ENCODE data around the gene IRAK4. TPM values are rescaled to one million over a fixed set of nuclear protein-coding genes. Genes with fewer than 3 reads are reported as not detected.

Gene IRAK4
- total RNA-seq, 1 donor from 2014 or later, result 33.2 TPM

DNA sequence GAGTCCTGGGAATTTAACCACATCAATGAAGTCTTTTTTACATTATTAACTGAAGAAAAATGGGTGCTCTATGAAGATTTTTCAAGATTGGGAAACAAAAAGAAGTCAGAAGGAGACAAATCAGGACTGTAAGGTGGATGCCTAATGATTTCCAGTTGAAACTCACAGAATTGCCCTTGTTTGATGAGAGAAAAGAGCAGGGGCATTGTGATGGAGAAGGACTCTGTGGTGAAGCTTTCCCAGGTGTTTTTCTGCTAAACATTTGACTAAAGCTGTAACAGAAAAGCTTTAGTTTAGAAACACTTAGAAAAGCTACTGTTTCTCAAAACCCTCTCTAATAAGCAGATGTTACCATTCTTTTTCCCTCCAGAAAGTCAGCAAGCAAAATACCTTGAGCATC is 5.8 kb downstream of the IRAK4 start:
- intact Hi-C loops (cut with micrococcal nuclease), result no loop called here

DNA sequence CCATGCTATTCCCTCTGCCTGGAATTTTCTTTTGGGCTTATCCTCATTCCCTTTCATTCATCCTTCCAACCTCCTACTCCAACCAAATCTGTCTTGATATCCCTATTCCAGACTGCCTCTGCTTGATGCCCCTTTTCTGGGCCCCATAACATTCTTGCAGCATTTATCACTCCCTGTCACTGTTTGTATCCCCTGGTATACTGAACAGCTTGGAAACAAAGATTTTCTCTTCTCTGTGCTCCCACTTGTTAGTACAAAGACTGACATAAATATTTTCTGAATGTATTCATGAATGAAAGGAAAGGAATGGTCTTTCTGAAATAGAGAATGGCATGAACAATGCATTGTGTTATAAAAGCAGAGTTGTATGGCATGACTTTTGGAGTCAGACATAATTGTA is 7.5 kb downstream of the IRAK4 start:
- intact Hi-C loops (cut with micrococcal nuclease), result no loop called here

DNA sequence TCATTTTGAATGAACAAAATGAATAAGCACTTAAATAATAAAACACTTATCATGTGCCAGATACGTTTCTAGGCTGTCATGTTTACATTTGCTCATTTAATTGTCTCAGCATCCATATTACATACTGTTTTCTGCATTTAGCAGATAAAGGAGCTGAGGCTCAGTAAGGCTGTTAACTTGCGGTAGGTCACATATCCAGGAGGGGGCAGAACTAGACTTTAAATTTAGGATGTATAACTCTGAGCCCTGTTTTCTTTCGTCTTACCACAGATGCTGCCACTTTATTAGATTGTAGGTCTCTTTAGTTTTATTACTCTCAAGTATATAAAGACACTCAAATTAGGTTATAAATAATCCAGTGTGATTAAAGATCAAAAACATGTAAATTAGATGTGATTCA is 17.7 kb downstream of the IRAK4 start:
- intact Hi-C loops (cut with micrococcal nuclease), result loop anchor here (1.0 kb wide), 2 partner anchors 17 to 106 kb away; no protein-coding TSS in a partner anchor

- intact Hi-C loops (cut with micrococcal nuclease), result no loop called here
Observed at GRCh38 chr12:43786899-43787693, 28.3 kb downstream of the IRAK4 start.

DNA sequence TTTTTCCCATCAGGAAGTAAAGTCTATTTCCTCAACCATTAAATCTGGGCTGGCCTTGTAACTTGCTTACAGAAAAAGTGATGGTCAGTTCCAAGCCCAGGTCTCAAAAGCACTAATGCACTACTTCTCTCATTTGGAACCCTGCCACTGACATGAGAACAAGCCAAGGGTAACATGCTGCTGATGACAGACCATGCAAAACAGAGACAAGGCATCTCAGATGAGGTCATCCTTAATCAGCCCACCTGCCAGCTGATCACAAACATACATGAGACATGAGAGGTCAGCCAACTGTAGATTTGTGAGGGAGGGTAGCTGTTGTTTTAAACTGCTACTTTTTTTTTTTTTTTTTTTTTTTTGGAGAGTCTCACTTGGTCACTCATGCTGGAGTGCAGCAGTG is 31.2 kb downstream of the IRAK4 start:
- intact Hi-C loops (cut with micrococcal nuclease), result no loop called here

- intact Hi-C loops (cut with micrococcal nuclease), result no loop called here
Observed at GRCh38 chr12:43795716-43796280, 37.0 kb downstream of the IRAK4 start.

- intact Hi-C loops (cut with micrococcal nuclease), result no loop called here
Observed at GRCh38 chr12:43797561-43798217, 38.9 kb downstream of the IRAK4 start.

DNA sequence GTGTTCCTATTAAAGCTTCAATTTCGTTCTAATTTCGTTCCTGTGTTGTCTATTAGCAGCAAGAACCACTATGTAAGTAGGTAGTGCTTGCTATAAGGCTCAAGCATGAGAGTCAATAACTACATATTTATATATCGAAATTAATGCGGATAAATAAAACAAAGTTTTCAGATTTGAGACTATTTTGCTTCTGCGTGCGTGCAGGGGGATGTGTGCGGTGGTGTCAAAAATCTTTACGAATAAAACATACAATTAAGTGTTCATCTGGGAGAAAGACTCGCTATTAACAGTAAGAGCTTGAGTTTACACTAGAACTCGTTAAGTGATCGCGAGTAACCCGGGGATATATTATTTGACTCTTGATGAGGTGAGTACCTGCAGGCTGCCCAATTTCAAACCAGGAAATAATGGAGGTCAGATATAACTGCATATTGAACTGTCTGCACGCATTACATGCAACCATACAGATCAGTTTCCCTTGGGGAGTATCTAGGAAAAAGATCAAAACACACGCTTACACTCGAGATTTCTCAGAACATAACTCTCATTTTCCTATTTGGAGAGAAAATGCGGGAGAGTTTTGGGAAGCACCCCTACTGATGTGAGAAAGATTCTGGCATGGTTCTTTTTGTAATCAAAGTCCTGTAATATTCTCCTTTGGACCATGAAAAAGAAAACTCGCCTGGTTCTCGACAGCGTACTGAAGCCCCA is 46.6 kb downstream of the IRAK4 start:
- intact Hi-C loops (cut with micrococcal nuclease), result loop anchor here (2.0 to 10.0 kb wide), 4 partner anchors 23 to 1922 kb away; partner anchors contain the start of genes ARID2 and NELL2

GRCh38 chr12:43805860-43806736 is 47.3 kb downstream of the IRAK4 start, which contains the start of gene TWF1:
Gene TWF1 (minus strand): TSS chr12:43806317. CDS start chr12:43806245, 72 bp downstream.
- intact Hi-C loops (cut with micrococcal nuclease), result loop anchor here (1.0 to 10.0 kb wide), 7 partner anchors 23 to 1921 kb away; partner anchors contain the start of genes ARID2, NELL2, PPHLN1 and TMEM117

GRCh38 chr12:43806737-43807072 is 48.0 kb downstream of the IRAK4 start:
- intact Hi-C loops (cut with micrococcal nuclease), result loop anchor here (1.0 to 10.0 kb wide), 5 partner anchors 30 to 1921 kb away; partner anchors contain the start of genes ARID2, NELL2, PPHLN1 and TMEM117

DNA sequence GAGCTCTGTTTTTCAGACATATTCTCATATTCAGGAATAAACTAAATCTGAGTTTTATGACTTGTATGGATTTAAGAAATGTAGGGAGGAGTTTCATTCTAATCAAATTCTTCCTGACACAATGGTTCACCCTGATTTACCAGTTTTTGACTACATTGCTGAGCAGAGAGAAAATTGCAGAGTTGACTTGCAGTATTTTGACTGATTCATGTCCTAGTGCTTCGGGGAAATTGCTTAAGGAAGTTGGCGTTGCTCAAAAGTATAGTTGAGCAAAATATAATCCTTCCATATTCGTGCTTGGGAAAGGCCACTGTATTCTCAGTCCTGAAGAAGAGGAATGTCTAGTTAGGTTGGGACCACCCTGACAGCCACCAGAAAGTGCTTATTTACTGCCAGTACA is 48.6 kb downstream of the IRAK4 start:
- intact Hi-C loops (cut with micrococcal nuclease), result loop anchor here (2.0 to 10.0 kb wide), 3 partner anchors 1067 to 1920 kb away; partner anchors contain the start of genes ARID2, NELL2, PPHLN1 and ZCRB1

- intact Hi-C loops (cut with micrococcal nuclease), result no loop called here
Observed at GRCh38 chr12:43812057-43812456, 53.3 kb downstream of the IRAK4 start.

DNA sequence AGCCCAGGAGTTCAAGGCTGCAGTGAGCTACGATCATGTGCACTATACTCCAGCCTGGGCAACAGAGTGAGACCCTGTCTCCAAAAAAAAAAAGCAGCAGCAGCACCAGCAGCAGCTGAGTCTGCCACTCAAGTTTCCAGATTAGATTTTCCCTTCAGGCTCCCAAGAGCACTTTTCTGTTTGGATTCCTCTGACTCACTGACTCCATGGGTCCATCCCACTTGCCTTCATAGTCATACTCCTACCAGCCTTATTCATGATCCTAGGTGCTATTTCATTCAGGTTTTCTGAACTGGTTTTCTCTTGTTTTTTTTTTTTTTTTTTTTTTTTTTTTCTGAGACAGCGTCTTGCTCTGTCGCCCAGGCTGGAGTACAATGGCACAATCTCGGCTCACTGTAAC is 54.2 kb downstream of the IRAK4 start:
- intact Hi-C loops (cut with micrococcal nuclease), result no loop called here

- intact Hi-C loops (cut with micrococcal nuclease), result no loop called here
Observed at GRCh38 chr12:43815416-43815815, 56.7 kb downstream of the IRAK4 start.

DNA sequence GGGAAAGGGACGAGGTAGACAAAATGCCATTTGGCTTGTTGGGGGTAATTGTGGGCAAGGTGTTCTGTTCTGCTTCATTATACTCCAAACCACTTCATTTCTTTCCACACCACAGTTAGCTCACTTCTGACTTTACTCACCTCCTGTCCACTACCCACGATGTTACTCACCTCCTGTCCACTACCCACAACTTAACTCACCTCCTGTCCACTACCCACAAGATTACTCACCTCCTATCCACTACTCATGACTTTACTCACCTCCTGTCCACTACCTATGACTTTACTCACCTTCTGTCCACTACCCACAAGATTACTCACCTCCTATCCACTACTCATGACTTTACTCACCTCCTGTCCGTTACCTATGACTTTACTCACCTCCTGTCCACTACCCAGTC is 57.4 kb downstream of the IRAK4 start:
- intact Hi-C loops (cut with micrococcal nuclease), result no loop called here

- intact Hi-C loops (cut with micrococcal nuclease), result no loop called here
Observed at GRCh38 chr12:43824207-43824775, 65.5 kb downstream of the IRAK4 start.

- intact Hi-C loops (cut with micrococcal nuclease), result no loop called here
Observed at GRCh38 chr12:43826681-43827080, 67.9 kb downstream of the IRAK4 start.

- intact Hi-C loops (cut with micrococcal nuclease), result no loop called here
Observed at GRCh38 chr12:43827093-43827492, 68.3 kb downstream of the IRAK4 start.

GRCh38 chr12:43832463-43833168 is 73.9 kb downstream of the IRAK4 start:
- intact Hi-C loops (cut with micrococcal nuclease), result no loop called here
